Ovary (tissue), 3 donors: Measurements from ENCODE around the gene CAVIN1.

Experiments used
- CTCF ChIP-seq, 3 donors: fragments of 450-650 bp in 2 of 3; fragments of 200-600 bp in 1 of 3; IDR thresholded peaks; one replicate each; pipeline versions ENCODE4 v1.5.1 to v1.8.0; 2016 to 2022; ENCODE audit warnings: antibody characterized with exemption in 3 of 3, mild to moderate bottlenecking in 1 of 3
- EP300 ChIP-seq: sonication (generic); formaldehyde crosslinking; IDR thresholded peaks from one replicate; pipeline ENCODE4 v1.6.1; 2017; ENCODE audit warnings: antibody characterized with exemption
- POLR2A ChIP-seq: fragments of 450-650 bp; IDR thresholded peaks from one replicate; pipeline ENCODE4 v1.6.1; 2017; ENCODE audit warnings: antibody characterized with exemption, mild to moderate bottlenecking, moderate library complexity
- donor health status: DM: no; HTN: no; CAD: no.

- TF ChIP-seq CTCF (IDR thresholded peaks at IDR 0.05) (no peak), POLR2A (no peak), EP300 (no peak)
These were observed 28.2 kb downstream of the CAVIN1 start for GRCh38 chr17:42394838-42395237.
